ENCODE results near the gene HES2.
"Not testable (repeated sequence)": the region's sequence is repeated elsewhere in the genome, so short reads cannot be mapped to it uniquely, and the experiment has no call there.

The HES2 gene

DNA sequence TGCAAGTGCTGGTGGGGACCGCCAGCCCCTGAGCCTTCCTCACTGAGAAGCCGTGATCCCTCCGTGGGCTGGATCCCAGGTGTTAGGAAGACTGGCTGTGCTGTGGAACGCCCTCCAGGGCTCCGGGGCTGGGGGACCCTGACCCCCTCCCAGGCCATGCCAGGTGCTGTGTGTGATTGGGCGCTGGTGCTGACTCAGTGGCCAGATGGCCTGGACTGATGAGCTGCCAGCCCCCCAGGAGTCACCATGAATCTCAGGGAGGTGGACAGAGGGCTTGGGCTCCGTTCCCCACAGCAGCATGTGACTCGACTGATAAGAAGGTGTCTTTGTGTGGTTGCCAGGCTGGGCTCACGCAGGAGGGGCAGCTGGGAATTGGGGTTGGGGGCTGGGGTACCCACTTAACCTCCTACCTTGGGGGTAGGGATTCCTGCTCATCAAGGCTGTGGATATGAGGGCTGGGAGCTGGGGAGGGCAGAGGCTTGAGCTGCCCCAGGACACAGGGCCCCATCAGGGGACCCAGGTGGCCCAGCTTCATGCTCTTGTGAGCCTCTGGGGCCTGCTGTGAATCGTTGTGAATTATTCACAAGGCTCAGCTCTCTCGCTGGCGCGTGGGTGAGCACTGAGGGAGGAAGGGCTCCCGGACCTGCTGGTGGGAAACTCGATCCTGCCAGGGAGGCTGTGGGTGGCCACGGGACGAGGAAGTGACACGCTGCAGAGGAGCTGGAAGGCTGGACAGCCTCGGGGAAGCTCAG is 10.1 kb upstream of the HES2 start:
- DNase-seq (ENCODE audit: low read depth, low spot score); in situ Hi-C loops (cut with HindIII; ENCODE audit: low sequenced_read_pairs); H3K4me3 ChIP-seq (ENCODE audit: low read depth, low read length): not testable (repeated sequence)

DNA sequence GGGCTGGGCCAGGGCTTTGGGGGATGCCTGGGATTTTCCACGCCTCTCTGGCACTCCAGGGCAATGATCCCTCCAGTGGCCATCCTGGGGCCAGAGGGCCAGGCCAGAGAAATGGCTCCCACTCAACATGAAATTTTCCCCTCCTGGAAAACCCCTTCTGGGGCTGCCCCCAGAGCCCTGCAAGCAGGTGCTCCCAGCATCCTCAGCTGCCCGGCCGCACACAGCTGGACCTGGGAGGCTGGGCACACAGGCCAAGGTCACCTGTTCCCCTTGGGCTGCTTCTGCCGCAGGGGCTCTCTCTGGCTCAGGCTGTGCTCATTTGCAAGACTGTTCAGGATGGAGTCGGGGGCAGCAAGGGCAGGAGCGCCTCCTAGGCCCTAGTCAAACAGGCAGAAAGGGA is 8.7 kb upstream of the HES2 start:
- DNase-seq (ENCODE audit: low read depth, low spot score); in situ Hi-C loops (cut with HindIII; ENCODE audit: low sequenced_read_pairs); H3K4me3 ChIP-seq (ENCODE audit: low read depth, low read length): not testable (repeated sequence)

DNA sequence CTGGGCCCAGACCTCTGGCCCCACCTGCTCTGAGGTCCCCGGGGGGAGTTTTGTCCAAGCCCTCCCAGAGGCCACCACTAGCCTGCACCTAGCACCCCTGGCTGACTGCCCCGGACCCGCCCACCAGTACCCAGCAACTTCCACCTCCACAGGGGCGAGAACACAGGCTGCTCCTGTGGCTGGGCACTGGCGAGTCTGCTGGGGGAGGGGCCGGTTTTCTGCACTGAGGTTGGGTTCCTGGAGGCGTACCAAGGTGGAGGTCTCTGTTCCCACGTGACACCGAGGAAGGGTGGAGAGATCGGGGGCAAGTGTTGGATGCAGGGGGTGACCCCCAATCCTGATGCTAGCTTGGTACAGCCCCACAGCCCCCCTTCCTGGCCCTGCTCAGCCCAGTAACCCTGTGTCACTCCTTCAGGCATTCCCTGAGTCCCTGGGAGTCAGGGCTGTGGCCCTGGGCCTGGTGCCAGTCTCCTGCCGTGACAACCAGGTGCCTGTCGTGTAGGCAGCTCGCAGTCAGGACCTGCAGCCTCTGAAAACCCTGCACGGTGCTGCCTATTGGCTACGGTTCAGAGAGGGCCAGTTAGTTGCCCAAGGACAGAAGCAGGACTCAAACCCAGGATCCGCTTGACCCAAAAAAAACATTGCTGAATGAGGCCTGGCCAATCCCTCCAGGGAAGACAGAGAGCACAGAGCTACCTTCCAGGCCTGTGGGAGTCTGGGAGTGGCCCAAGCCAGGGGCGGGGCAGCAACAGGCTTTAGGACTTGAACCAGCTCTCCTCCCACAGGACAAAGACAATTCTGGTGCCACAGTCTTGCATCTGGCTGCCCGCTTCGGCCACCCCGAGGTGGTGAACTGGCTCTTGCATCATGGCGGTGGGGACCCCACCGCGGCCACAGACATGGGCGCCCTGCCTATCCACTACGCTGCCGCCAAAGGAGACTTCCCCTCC is 8.0 kb upstream of the HES2 start:
- TF ChIP-seq, protein P1, sequence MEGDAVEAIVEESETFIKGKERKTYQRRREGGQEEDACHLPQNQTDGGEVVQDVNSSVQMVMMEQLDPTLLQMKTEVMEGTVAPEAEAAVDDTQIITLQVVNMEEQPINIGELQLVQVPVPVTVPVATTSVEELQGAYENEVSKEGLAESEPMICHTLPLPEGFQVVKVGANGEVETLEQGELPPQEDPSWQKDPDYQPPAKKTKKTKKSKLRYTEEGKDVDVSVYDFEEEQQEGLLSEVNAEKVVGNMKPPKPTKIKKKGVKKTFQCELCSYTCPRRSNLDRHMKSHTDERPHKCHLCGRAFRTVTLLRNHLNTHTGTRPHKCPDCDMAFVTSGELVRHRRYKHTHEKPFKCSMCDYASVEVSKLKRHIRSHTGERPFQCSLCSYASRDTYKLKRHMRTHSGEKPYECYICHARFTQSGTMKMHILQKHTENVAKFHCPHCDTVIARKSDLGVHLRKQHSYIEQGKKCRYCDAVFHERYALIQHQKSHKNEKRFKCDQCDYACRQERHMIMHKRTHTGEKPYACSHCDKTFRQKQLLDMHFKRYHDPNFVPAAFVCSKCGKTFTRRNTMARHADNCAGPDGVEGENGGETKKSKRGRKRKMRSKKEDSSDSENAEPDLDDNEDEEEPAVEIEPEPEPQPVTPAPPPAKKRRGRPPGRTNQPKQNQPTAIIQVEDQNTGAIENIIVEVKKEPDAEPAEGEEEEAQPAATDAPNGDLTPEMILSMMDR (IDR thresholded peaks at IDR 0.05; ENCODE audit: low read depth, low read length): no peak
- no peak overlapping the region for H3K4me3 ChIP-seq (ENCODE audit: low read depth, low read length)
- no peak for DNase-seq (ENCODE audit: low read depth, low spot score)
- in situ Hi-C loops (cut with HindIII; ENCODE audit: low sequenced_read_pairs): no loop called here

DNA sequence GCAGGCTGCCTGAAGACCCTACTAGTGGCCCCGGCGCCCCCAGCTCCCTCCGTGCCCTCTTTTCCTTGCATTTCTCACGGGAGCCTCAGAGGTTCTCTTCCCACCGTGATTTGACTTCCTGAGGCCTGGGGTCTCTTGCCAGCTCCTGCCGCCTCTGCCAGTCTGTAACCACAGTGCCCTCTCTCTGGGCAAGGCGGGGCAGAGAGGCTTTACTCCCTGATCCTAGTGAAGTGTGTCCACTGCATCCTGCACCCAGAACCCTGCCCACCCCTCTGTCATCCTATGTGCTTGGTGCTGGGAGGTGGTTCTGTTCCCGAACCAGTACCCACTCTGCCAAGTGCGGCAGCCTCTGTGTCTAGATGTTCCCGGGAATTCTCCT is 7.2 kb upstream of the HES2 start:
- in situ Hi-C loops (cut with HindIII; ENCODE audit: low sequenced_read_pairs): no loop called here
- TF ChIP-seq, protein P1 (IDR thresholded peaks at IDR 0.05; ENCODE audit: low read depth, low read length): no peak
- no peak overlapping the region for H3K4me3 ChIP-seq (ENCODE audit: low read depth, low read length)
- DNase-seq (ENCODE audit: low read depth, low spot score): no peak

DNA sequence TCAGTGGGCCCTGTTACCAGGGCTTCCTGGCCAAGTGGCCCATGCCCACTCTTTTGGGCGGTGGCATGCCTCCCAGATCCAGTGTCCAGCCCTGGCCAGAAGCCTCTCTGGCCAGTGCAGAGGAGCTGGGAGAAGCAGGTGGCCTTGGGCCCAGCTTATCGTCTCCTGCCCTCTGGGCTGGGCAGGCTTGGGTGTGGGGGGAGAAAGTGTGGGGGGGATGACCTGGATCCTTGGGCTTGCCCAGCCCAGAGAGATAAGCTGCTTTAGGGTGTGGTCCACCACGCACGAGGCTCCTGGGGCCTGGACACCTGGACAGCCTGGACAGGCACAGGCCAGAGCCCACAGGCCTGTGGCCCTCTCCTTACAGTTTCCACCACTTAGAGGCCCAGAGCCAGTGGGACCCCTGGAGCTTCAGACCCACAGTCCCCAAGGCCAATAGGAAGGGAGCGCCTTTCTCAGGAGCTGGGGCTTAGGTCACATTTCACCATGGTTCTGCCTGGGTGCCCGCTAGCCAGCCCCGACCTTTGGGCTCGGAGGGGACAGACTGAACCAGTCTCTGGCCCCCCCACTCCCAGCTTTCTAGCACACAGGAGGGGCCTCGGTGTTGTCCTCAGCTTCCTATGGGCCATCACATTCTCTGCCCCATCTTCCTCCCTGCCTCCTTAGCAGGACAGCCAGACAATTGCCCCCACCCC is 6.7 kb upstream of the HES2 start:
- in situ Hi-C loops (cut with HindIII; ENCODE audit: low sequenced_read_pairs): no loop called here
- H3K4me3 ChIP-seq (ENCODE audit: low read depth, low read length): no peak overlapping the region
- DNase-seq (ENCODE audit: low read depth, low spot score): no peak
- TF ChIP-seq, protein P1 (IDR thresholded peaks at IDR 0.05; ENCODE audit: low read depth, low read length): no peak

DNA sequence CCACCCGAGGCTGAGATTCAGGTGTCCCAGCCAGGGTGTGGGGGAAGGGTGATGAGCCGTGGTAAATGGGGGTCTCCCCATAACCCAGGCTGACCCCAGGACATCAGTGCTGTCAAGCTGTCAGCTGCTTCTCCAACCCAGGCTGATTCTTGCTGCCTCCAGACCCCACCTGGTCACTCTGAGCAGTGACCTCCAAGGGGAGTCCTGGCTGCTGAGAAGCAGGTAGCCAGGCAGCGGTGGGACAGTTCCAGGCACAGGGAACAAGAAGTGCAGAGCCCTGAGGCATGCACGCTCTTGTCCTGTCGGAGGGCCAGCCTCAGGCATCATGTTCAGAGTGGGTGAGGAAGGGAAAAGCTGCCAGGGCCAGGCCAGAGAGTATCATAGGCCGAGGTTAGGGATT is 5.9 kb upstream of the HES2 start:
- DNase-seq (ENCODE audit: low read depth, low spot score): no peak
- TF ChIP-seq, protein P1 (IDR thresholded peaks at IDR 0.05; ENCODE audit: low read depth, low read length): no peak
- no peak overlapping the region for H3K4me3 ChIP-seq (ENCODE audit: low read depth, low read length)
- in situ Hi-C loops (cut with HindIII; ENCODE audit: low sequenced_read_pairs): no loop called here

Measured in astrocyte of the spinal cord (primary cell).